ENCODE measurements around the gene TJP2. TPM values are rescaled to one million over a fixed set of nuclear protein-coding genes. Genes with fewer than 3 reads are reported as not detected.

TJP2 gene
- total RNA-seq, 4 donors from 2014 or later = 200 to 266 (median 232) TPM

- Histone ChIP-seq H3K36me3 (no peaks in the 10 kb centered on the region), H3K27me3 (no peaks in the 10 kb centered on the region), H3K9me3 (no peaks in the 10 kb centered on the region), H3K27ac (peak overlapping the region; percentile 33 to 80 (median 50)), H3K4me3 (replicated peaks in 1 of 3) (no peak overlapping the region), H3K4me1 (peaks cover 39 to 56% of the 10 kb centered on the region in 2 donors)
- intact Hi-C loops (cut with DNase I) = no loop called here
- DNase-seq = peak; percentile 44 to 50
- no peak for TF ChIP-seq POLR2A (IDR thresholded peaks at IDR 0.05)
- TF ChIP-seq CTCF (IDR thresholded peaks at IDR 0.05) = no peak
- 72 to 85% methylated on average over 4 of the region's 4 CpGs for WGBS, 2 donors
These were observed 23.6 kb downstream of the TJP2 start for GRCh38 chr9:69197687-69198086.

GRCh38 chr9:69198521-69199220 is 24.6 kb downstream of the TJP2 start:
- intact Hi-C loops (cut with DNase I) = no loop called here
- Histone ChIP-seq H3K27me3 (no peaks in the 10 kb centered on the region), H3K4me3 (replicated peaks in 1 of 3) (no peak overlapping the region), H3K27ac (peak overlapping the region; percentile 50 to 80 (median 55)), H3K36me3 (no peaks in the 10 kb centered on the region), H3K9me3 (no peaks in the 10 kb centered on the region), H3K4me1 (peaks cover 34 to 47% of the 10 kb centered on the region in 2 donors)
- peak; percentile 68 to 77 for DNase-seq
- 25 to 32% methylated on average over 7 of the region's 7 CpGs for WGBS, 2 donors
- peak in 1 of 2 donors; percentile 37 for TF ChIP-seq POLR2A (IDR thresholded peaks at IDR 0.05)
- no peak for TF ChIP-seq CTCF (IDR thresholded peaks at IDR 0.05)

DNA sequence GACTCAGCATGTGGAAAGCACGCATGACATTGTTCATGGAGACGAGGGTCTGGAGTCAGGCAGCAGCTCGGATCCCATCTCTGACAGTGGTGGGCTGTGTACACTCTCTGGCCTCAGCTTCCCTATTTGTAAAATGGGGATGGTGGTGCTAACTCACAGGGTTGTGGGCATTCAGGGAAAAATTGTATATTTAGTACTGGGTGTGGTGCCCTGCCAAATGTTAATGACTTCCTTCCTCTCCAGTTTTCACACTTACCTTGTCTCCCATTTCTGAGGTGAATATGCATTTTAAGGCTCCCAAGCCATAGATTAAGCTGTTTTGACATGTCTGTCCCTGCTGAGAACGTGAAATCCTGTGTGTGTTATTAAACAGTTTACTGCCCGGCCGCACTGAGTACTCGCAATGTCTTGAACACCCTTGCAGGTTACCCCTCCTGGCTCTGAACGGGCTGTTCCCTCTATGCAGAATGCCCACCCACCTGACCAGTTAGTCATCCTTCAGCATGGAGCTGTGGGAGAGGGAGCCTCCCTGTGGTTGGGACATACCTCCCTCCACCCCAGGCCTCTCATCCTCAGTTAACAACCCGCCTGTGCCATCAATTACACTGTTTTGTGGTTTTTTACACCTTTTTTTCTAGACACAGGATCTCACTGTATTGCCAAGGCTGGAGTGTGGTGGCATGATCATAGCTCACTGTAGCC is 25.8 kb downstream of the TJP2 start:
- H3K4me1 ChIP-seq = peaks cover 46 to 55% of the 10 kb centered on the region in 2 donors
- no peak for TF ChIP-seq POLR2A (IDR thresholded peaks at IDR 0.05)
- no peak for TF ChIP-seq CTCF (IDR thresholded peaks at IDR 0.05)
- WGBS, 2 donors = 85 to 89% methylated on average over 8 to 9 of the region's 9 CpGs
- intact Hi-C loops (cut with DNase I) = no loop called here
- peak; percentile 47 to 55 for DNase-seq
- no peaks in the 10 kb centered on the region for H3K27me3 ChIP-seq
- H3K27ac ChIP-seq = peak overlapping the region in 2 of 3 donors; percentile 36 to 50
- H3K36me3 ChIP-seq = no peaks in the 10 kb centered on the region
- no peaks in the 10 kb centered on the region for H3K9me3 ChIP-seq
- H3K4me3 ChIP-seq (replicated peaks in 1 of 3) = no peak overlapping the region

- H3K4me3 ChIP-seq (replicated peaks in 1 of 3) = no peak overlapping the region
- no peak for TF ChIP-seq POLR2A (IDR thresholded peaks at IDR 0.05)
- TF ChIP-seq CTCF (IDR thresholded peaks at IDR 0.05) = no peak
- no peaks in the 10 kb centered on the region for H3K36me3 ChIP-seq
- H3K27me3 ChIP-seq = no peaks in the 10 kb centered on the region
- H3K9me3 ChIP-seq = no peaks in the 10 kb centered on the region
- peaks cover 44 to 54% of the 10 kb centered on the region in 2 donors for H3K4me1 ChIP-seq
- no peak for DNase-seq
- peak overlapping the region in 1 of 3 donors; percentile 19 for H3K27ac ChIP-seq
- intact Hi-C loops (cut with DNase I) = no loop called here
- WGBS, 2 donors = 93 to 96% methylated on average over 4 of the region's 4 CpGs
These were observed 28.5 kb downstream of the TJP2 start for GRCh38 chr9:69202556-69202955.

- no peaks in the 10 kb centered on the region for H3K27me3 ChIP-seq
- TF ChIP-seq CTCF (IDR thresholded peaks at IDR 0.05) (no peak), POLR2A (IDR thresholded peaks at IDR 0.05) (no peak)
- H3K36me3 ChIP-seq = no peaks in the 10 kb centered on the region
- H3K4me3 ChIP-seq (replicated peaks in 1 of 3) = no peak overlapping the region
- no peak for DNase-seq
- 17 to 18% methylated on average over 2 of the region's 2 CpGs for WGBS, 2 donors
- peaks cover 34 to 55% of the 10 kb centered on the region in 2 donors for H3K4me1 ChIP-seq
- peak overlapping the region; percentile 75 to 84 (median 75) for H3K27ac ChIP-seq
- intact Hi-C loops (cut with DNase I) = no loop called here
- H3K9me3 ChIP-seq = no peaks in the 10 kb centered on the region
These were observed 30.2 kb downstream of the TJP2 start for GRCh38 chr9:69204326-69204725.
